Left ventricle myocardium inferior (tissue), 1 donor: ENCODE results near the gene APBA1. TPM values are rescaled to one million over a fixed set of nuclear protein-coding genes. Genes with fewer than 3 reads are reported as not detected.

ENCODE experiments used
- DNase-seq: peaks from one replicate; pipeline ENCODE4 v3.0.0-alpha.2; 2020
- H3K27ac ChIP-seq: fragments of 200-600 bp; replicated peaks from 2 replicates; pipeline ENCODE4 v1.8.0; 2021
- H3K27me3 ChIP-seq: fragments of 200-600 bp; 2 replicates; pipeline ENCODE4 v1.8.0; 2021; ENCODE audit warnings: low read depth
- H3K36me3 ChIP-seq: fragments of 200-600 bp; 2 replicates; pipeline ENCODE4 v1.8.0; 2021
- H3K4me1 ChIP-seq: fragments of 200-600 bp; 2 replicates; pipeline ENCODE4 v1.8.0; 2021
- H3K4me3 ChIP-seq: fragments of 200-600 bp; 2 replicates; pipeline ENCODE4 v1.8.0; 2021; ENCODE audit warnings: mild to moderate bottlenecking, moderate library complexity
- H3K9me3 ChIP-seq: fragments of 200-600 bp; replicated peaks from 2 replicates; pipeline ENCODE4 v1.8.0; 2021
- intact Hi-C: fragments of 100-400 bp; cut with micrococcal nuclease; formaldehyde crosslinking; loops from one replicate; pipeline ENCODE4 v1.11.0; 2022
- total RNA-seq: library from RNA; stranded (reverse); fragmentation: NEBNext Ultra II Directional; extraction: Animal tissue kit (Norgen Biotek cat#: 25700); gene quantifications from one replicate; pipeline ENCODE4 v1.2.1, GENCODE V29; 2021
- TF ChIP-seq, protein P1 (sequence below): fragments of 200-600 bp; IDR thresholded peaks from 2 replicates; pipeline ENCODE4 v1.8.0; 2021; ENCODE audit warnings: antibody characterized with exemption, mild to moderate bottlenecking, borderline replicate concordance
- donor health status: DM: no; HTN: yes; CAD: no; lungs with severe emphysema.

The APBA1 gene
- total RNA-seq, 1 donor from 2014 or later, result 3.0 TPM

DNA sequence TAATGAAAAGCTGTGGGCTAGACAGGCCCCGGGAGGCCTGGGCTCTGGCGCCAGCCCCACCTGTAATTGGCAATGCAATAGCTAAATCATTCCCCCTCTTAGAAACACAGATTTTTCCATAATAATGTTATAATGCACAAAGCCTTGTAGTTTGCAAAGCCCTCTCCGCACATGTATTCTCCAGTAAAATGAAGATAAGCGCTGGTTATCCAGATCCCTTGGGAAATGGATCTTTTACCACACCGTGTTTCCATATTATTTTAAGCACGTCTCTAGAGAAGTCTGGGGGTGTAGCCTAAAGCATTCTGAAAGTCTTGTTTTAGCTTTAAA is 1.1 kb upstream of the APBA1 start:
- no peak for DNase-seq
- peaks cover 26% of the 10 kb centered on the region for H3K4me1 ChIP-seq
- peak overlapping the region; percentile 96 for H3K4me3 ChIP-seq
- H3K9me3 ChIP-seq, result no peaks in the 10 kb centered on the region
- TF ChIP-seq, protein P1, sequence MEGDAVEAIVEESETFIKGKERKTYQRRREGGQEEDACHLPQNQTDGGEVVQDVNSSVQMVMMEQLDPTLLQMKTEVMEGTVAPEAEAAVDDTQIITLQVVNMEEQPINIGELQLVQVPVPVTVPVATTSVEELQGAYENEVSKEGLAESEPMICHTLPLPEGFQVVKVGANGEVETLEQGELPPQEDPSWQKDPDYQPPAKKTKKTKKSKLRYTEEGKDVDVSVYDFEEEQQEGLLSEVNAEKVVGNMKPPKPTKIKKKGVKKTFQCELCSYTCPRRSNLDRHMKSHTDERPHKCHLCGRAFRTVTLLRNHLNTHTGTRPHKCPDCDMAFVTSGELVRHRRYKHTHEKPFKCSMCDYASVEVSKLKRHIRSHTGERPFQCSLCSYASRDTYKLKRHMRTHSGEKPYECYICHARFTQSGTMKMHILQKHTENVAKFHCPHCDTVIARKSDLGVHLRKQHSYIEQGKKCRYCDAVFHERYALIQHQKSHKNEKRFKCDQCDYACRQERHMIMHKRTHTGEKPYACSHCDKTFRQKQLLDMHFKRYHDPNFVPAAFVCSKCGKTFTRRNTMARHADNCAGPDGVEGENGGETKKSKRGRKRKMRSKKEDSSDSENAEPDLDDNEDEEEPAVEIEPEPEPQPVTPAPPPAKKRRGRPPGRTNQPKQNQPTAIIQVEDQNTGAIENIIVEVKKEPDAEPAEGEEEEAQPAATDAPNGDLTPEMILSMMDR, result no peak
- peak overlapping the region; percentile 94 for H3K27ac ChIP-seq
- H3K27me3 ChIP-seq, result no peaks in the 10 kb centered on the region
- intact Hi-C loops, result no loop called here
- no peaks in the 10 kb centered on the region for H3K36me3 ChIP-seq

- Histone ChIP-seq H3K27me3 (no peaks in the 10 kb centered on the region), H3K4me3 (peak overlapping the region; percentile 96), H3K9me3 (no peaks in the 10 kb centered on the region), H3K36me3 (no peaks in the 10 kb centered on the region), H3K27ac (peak overlapping the region; percentile 94), H3K4me1 (peaks cover 26% of the 10 kb centered on the region)
- TF ChIP-seq, protein P1, result peak; percentile 94
- peak; percentile 83 for DNase-seq
- intact Hi-C loops, result no loop called here
These were observed 582 bp upstream of the APBA1 start for GRCh38 chr9:69672596-69673310.

DNA sequence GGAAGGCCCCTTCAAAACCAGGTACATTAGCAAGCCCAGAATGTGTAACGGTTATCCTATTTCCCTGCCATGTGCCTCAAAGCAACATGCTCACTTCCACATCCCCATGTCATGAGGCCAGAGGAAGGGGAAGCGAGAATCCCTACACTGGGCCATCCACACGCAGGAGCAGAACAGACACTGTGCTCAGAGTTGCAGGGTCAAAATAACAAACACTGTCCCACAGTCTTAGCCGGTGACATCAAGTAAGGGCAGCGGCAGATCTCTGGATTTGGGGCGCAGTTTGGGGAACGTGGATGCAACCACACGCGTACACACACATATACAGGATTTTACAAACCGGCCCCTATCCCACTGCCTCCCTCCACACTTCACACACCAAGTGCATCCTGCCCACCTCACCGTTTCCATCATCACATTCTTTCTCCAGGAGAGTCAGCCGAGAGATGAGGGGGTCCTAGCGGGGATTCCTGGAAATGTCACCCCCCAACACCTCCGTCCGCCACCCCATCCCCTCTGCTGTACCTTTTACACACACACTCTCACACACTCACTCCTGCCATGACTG is 776 bp downstream of the APBA1 start:
- H3K9me3 ChIP-seq, result no peaks in the 10 kb centered on the region
- intact Hi-C loops, result no loop called here
- peaks cover 26% of the 10 kb centered on the region for H3K4me1 ChIP-seq
- DNase-seq, result no peak
- TF ChIP-seq, protein P1, result no peak
- H3K4me3 ChIP-seq, result peak overlapping the region; percentile 96
- no peaks in the 10 kb centered on the region for H3K27me3 ChIP-seq
- peak overlapping the region; percentile 94 for H3K27ac ChIP-seq
- H3K36me3 ChIP-seq, result no peaks in the 10 kb centered on the region

- no peak for DNase-seq
- Histone ChIP-seq H3K9me3 (no peaks in the 10 kb centered on the region), H3K36me3 (no peaks in the 10 kb centered on the region), H3K27ac (no peak overlapping the region), H3K27me3 (no peaks in the 10 kb centered on the region), H3K4me3 (no peak overlapping the region), H3K4me1 (peaks cover 13% of the 10 kb centered on the region)
- intact Hi-C loops, result no loop called here
- TF ChIP-seq, protein P1, result no peak
These were observed 4.9 kb downstream of the APBA1 start for GRCh38 chr9:69667306-69667705.

DNA sequence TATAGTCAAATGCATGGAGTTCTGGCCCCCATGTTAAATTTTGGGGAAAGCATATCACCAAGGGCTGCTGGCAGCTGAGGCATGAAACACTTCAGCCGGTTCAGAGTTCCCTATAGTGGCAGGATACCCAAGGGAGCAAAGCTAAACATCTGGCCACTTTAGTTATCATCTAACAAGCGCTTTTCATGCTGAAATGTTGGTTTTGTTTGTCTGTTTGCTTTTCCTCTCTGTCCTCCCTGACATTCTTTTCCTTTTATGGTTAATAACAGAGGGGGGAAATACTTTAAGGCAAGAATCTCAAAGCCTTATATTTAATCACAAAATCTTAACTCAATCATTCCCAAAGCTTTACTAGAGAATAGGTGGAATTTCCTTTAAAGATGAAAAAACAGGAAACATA is 11.9 kb downstream of the APBA1 start:
- Histone ChIP-seq H3K9me3 (no peaks in the 10 kb centered on the region), H3K27me3 (no peaks in the 10 kb centered on the region), H3K27ac (no peak overlapping the region), H3K36me3 (no peaks in the 10 kb centered on the region), H3K4me1 (peaks cover 3% of the 10 kb centered on the region), H3K4me3 (no peak overlapping the region)
- DNase-seq, result no peak
- TF ChIP-seq, protein P1, result no peak
- intact Hi-C loops, result no loop called here
